H1 (cell line): ENCODE results near the gene PTMS. TPM values are rescaled to one million over a fixed set of nuclear protein-coding genes. Genes with fewer than 3 reads are reported as not detected.

ENCODE experiments used
- ASH2L ChIP-seq: fragments of 200-600, 300-600 bp; sonication (generic); IDR thresholded peaks from one replicate; pipeline ENCODE4 v1.7.1; 2017; ENCODE audit warnings: low read length
- ATF2 ChIP-seq: IDR thresholded peaks from 2 replicates; pipeline ENCODE4 v1.6.1; 2012; ENCODE audit warnings: low read length, inconsistent platforms
- EGR1 ChIP-seq: IDR thresholded peaks from 2 replicates; pipeline ENCODE4 v1.6.1; 2011; ENCODE audit warnings: low read depth, low read length, borderline replicate concordance
- GABPA ChIP-seq: IDR thresholded peaks from 2 replicates; pipeline ENCODE4 v1.6.1; 2011; ENCODE audit warnings: mild to moderate bottlenecking, low read length, moderate library complexity, borderline replicate concordance; ENCODE audit not compliant: insufficient read depth
- KDM4A ChIP-seq: IDR thresholded peaks from one replicate; pipeline ENCODE4 v1.7.1; 2012; ENCODE audit warnings: low read depth, mild to moderate bottlenecking, moderate library complexity, low read length, inconsistent platforms; ENCODE audit not compliant: severe bottlenecking
- PHF8 ChIP-seq: fragments of 200-600 bp; sonication (generic); conservative IDR thresholded peaks from 2 replicates; pipeline ENCODE4 v1.7.1; 2012; ENCODE audit warnings: low read depth, mild to moderate bottlenecking, inconsistent platforms, low read length, moderate library complexity
- POU5F1 ChIP-seq: IDR thresholded peaks from 2 replicates; pipeline ENCODE4 v1.6.1; 2011; ENCODE audit warnings: low read depth, mild to moderate bottlenecking, low read length, moderate library complexity
- RNF2 ChIP-seq: fragments of 200-900, 300-1000 bp; sonication (generic); IDR thresholded peaks from 2 replicates; pipeline ENCODE4 v1.7.1; 2016; ENCODE audit warnings: borderline replicate concordance, low read depth, mild to moderate bottlenecking, antibody characterized with exemption, low read length; ENCODE audit not compliant: poor library complexity, severe bottlenecking; ENCODE audit errors: missing control alignments
- SAP30 ChIP-seq: fragments of 300-600 bp; sonication (generic); IDR thresholded peaks from 2 replicates; pipeline ENCODE4 v1.7.1; 2012; ENCODE audit warnings: low read length, moderate library complexity, mild to moderate bottlenecking, inconsistent platforms; ENCODE audit not compliant: insufficient read depth, insufficient replicate concordance
- SIN3A ChIP-seq, 2 experiments: IDR thresholded peaks in 1 of 2; conservative IDR thresholded peaks in 1 of 2; 2 replicates each; pipeline ENCODE4 v1.6.1; 2011 to 2012; ENCODE audit warnings: low read length in 2 of 2, improper control_type of control experiment in 1 of 2, low read depth in 1 of 2, mild to moderate bottlenecking in 1 of 2
- SIRT6 ChIP-seq: IDR thresholded peaks from one replicate; pipeline ENCODE4 v1.7.1; 2012; ENCODE audit warnings: low read length, inconsistent platforms
- SIX5 ChIP-seq: IDR thresholded peaks from 2 replicates; pipeline ENCODE4 v1.6.1; 2011; ENCODE audit warnings: mild to moderate bottlenecking, low read depth, low read length
- SP4 ChIP-seq: IDR thresholded peaks from 2 replicates; pipeline ENCODE4 v1.6.1; 2012; ENCODE audit warnings: low read length, inconsistent platforms
- TAF7 ChIP-seq: optimal IDR thresholded peaks from 2 replicates; pipeline ENCODE3; 2011; ENCODE audit warnings: low read depth, mild to moderate bottlenecking, inconsistent platforms, low read length, moderate library complexity, borderline replicate concordance
- TBP ChIP-seq: IDR thresholded peaks from 2 replicates; pipeline ENCODE4 v1.6.1; 2011; ENCODE audit warnings: low read depth, low read length, improper control_type of control experiment
- TCF12 ChIP-seq: IDR thresholded peaks from 2 replicates; pipeline ENCODE4 v1.6.1; 2011; ENCODE audit warnings: low read depth, mild to moderate bottlenecking, low read length
- USF2 ChIP-seq: IDR thresholded peaks from 2 replicates; pipeline ENCODE4 v1.6.1; 2011; ENCODE audit warnings: low read length, improper control_type of control experiment
- YY1 ChIP-seq: IDR thresholded peaks from 2 replicates; pipeline ENCODE4 v1.6.1; 2011; ENCODE audit warnings: low read depth, mild to moderate bottlenecking, low read length
- polyA plus RNA-seq, 7 experiments: library from polyadenylated mRNA; depleted of rRNA in 3 of 7; stranded (reverse) in 5 of 7; unstranded in 2 of 7; fragments of >200 nt in 5 of 7; fragments of 200-250 nt in 2 of 7; gene quantifications; 1 replicate in 5 of 7; 2 replicates in 1 of 7; 4 replicates in 1 of 7; pipeline versions ENCODE4 v1.2.1 to v1.2.3, GENCODE V29; 2011 to 2013; ENCODE audit warnings: missing spikeins in 2 of 7, mixed read lengths in 2 of 7
- total RNA-seq: library from RNA; stranded (reverse); fragmentation: NEBNext Ultra II Directional; extraction: Animal tissue kit (Norgen Biotek cat#: 25700); gene quantifications from 2 replicates; pipeline ENCODE4 v1.2.1, GENCODE V29; 2021
- TF ChIP-seq, protein P1 (sequence below): IDR thresholded peaks from 2 replicates; pipeline ENCODE4 v1.6.1; 2012; ENCODE audit warnings: inconsistent platforms

Gene PTMS
- total and polyA plus RNA-seq, 2 of the 8 experiments (the other 6 are each of a cell fraction or from before 2014, with no cell fraction given), result 444 to 553 TPM

- TF ChIP-seq POU5F1 (peak; percentile 24; the same call in 1 of the 2 replicates), SIRT6 (no peak), TBP (peak; percentile 60; the same call in 1 of the 2 replicates), SAP30 (no peak), USF2 (no peak), RNF2 (no peak), PHF8 (no peak), TAF7 (no peak), YY1 (no peak), ASH2L (peak; percentile 62), KDM4A (no peak), TCF12 (0 out of 2 replicates have a peak, but pooled peaks have one; percentile 5), SP4 (no peak), SIX5 (no peak), GABPA (no peak), ATF2 (no peak), SIN3A (conservative IDR thresholded peaks at IDR 0.05 in 1 of 2, IDR thresholded peaks at IDR 0.05 in 1 of 2; ENCODE audit: low read depth in 1 of 2, low read length in 2 of 2) (no peak), EGR1 (peak; percentile 52; the same call in 1 of the 2 replicates)
- TF ChIP-seq, protein P1, sequence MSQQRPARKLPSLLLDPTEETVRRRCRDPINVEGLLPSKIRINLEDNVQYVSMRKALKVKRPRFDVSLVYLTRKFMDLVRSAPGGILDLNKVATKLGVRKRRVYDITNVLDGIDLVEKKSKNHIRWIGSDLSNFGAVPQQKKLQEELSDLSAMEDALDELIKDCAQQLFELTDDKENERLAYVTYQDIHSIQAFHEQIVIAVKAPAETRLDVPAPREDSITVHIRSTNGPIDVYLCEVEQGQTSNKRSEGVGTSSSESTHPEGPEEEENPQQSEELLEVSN, result no peak
These were observed 1.9 kb upstream of the PTMS start (continued) for GRCh38 chr12:6764011-6764828.
